Transverse colon (tissue), 4 donors: Measurements from ENCODE around the gene PPFIA1.

Source experiments
- EP300 ChIP-seq: sonication (generic); formaldehyde crosslinking; IDR thresholded peaks from one replicate; pipeline ENCODE4 v1.6.1; 2017; ENCODE audit warnings: antibody characterized with exemption, low read depth
- POLR2A ChIP-seq: fragments of 450-650 bp; IDR thresholded peaks from one replicate; pipeline ENCODE4 v1.6.1; 2016; ENCODE audit warnings: antibody characterized with exemption, mild to moderate bottlenecking, moderate library complexity
- POLR2AphosphoS5 ChIP-seq, 3 donors: sonication (generic); formaldehyde crosslinking; IDR thresholded peaks; one replicate each; pipeline ENCODE4 v1.6.1; 2016; ENCODE audit warnings: antibody characterized with exemption in 3 of 3
- TF ChIP-seq, protein P1 (sequence below), 5 experiments: fragments of 200-600 bp in 3 of 5; fragments of 450-650 bp in 2 of 5; sonication (generic) in 3 of 5; IDR thresholded peaks; 1 replicate in 2 of 5; 2 replicates in 3 of 5; pipeline ENCODE4 v1.5.1; 2016 to 2017; ENCODE audit warnings: antibody characterized with exemption in 5 of 5, inconsistent platforms in 3 of 5, mild to moderate bottlenecking in 2 of 5, moderate library complexity in 1 of 5

DNA sequence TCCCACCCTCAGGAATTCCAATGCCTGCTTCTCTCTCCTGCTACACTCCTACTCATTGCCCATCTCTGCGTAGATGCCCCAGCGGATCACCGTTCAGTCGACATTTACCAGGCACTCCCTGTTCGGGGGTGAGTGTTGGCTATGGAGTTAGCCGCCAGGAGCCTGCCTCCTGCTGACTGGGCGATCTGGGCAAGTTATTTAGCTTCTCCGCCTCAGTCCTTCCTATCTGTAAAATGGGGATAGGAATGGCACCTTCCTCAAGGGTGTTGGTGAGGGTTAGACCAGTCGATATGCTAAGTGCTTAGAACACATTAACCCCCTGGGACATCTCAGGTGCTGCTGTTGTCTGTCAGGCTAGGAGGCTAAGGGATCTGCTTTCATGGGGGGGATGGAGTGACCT lies 36.5 kb upstream of the PPFIA1 start:
- TF ChIP-seq POLR2AphosphoS5 (IDR thresholded peaks at IDR 0.05) = no peak
- TF ChIP-seq, protein P1, sequence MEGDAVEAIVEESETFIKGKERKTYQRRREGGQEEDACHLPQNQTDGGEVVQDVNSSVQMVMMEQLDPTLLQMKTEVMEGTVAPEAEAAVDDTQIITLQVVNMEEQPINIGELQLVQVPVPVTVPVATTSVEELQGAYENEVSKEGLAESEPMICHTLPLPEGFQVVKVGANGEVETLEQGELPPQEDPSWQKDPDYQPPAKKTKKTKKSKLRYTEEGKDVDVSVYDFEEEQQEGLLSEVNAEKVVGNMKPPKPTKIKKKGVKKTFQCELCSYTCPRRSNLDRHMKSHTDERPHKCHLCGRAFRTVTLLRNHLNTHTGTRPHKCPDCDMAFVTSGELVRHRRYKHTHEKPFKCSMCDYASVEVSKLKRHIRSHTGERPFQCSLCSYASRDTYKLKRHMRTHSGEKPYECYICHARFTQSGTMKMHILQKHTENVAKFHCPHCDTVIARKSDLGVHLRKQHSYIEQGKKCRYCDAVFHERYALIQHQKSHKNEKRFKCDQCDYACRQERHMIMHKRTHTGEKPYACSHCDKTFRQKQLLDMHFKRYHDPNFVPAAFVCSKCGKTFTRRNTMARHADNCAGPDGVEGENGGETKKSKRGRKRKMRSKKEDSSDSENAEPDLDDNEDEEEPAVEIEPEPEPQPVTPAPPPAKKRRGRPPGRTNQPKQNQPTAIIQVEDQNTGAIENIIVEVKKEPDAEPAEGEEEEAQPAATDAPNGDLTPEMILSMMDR (IDR thresholded peaks at IDR 0.05) = no peak
- TF ChIP-seq POLR2A = no peak
- no peak for TF ChIP-seq EP300
